Gastrocnemius medialis (tissue), 4 donors: ENCODE measurements around the gene DLX3.

Experiments used
- POLR2A ChIP-seq, 2 donors: fragments of 450-650 bp; IDR thresholded peaks; one replicate each; pipeline ENCODE4 v1.6.1; 2017; ENCODE audit warnings: antibody characterized with exemption in 2 of 2, mild to moderate bottlenecking in 2 of 2, moderate library complexity in 2 of 2
- TF ChIP-seq, protein P1 (sequence below), 5 experiments: fragments of 450-650 bp in 3 of 5; fragments of 200-600 bp in 2 of 5; sonication (generic) in 2 of 5; IDR thresholded peaks in 4 of 5; conservative IDR thresholded peaks in 1 of 5; 1 replicate in 4 of 5; 2 replicates in 1 of 5; pipeline ENCODE4 v1.5.1; 2016 to 2019; ENCODE audit warnings: antibody characterized with exemption in 5 of 5, mild to moderate bottlenecking in 3 of 5, moderate library complexity in 3 of 5

DNA sequence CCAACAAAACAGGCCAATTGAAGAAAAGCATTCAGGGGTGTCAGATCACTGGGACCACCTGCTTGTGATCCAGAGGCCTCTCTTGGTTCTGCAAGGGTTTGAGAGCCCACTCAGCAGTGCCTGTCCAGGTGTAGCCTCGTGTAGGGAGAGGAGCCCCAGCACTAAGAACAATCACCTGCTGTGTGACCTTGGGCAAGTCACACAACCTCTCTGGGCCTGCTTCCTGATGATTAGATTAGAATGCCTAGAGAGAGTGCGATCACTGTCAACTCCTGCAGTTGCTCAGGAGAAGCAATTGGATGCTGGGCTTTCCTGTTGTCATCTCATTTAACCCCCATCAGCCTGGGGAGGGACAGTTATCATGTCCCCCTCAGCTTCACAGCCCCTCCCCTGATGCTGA, 10.2 kb downstream of the DLX3 start:
- no peak for TF ChIP-seq POLR2A (IDR thresholded peaks at IDR 0.05)
- TF ChIP-seq, protein P1, sequence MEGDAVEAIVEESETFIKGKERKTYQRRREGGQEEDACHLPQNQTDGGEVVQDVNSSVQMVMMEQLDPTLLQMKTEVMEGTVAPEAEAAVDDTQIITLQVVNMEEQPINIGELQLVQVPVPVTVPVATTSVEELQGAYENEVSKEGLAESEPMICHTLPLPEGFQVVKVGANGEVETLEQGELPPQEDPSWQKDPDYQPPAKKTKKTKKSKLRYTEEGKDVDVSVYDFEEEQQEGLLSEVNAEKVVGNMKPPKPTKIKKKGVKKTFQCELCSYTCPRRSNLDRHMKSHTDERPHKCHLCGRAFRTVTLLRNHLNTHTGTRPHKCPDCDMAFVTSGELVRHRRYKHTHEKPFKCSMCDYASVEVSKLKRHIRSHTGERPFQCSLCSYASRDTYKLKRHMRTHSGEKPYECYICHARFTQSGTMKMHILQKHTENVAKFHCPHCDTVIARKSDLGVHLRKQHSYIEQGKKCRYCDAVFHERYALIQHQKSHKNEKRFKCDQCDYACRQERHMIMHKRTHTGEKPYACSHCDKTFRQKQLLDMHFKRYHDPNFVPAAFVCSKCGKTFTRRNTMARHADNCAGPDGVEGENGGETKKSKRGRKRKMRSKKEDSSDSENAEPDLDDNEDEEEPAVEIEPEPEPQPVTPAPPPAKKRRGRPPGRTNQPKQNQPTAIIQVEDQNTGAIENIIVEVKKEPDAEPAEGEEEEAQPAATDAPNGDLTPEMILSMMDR (IDR thresholded peaks at IDR 0.05 in 4 of 5, conservative IDR thresholded peaks at IDR 0.05 in 1 of 5): no peak
